Measurements from ENCODE around the gene LBH. TPM values are rescaled to one million over a fixed set of nuclear protein-coding genes. Genes with fewer than 3 reads are reported as not detected.

LBH gene
- polyA plus RNA-seq, 1 of the 3 experiments (the other 2 are of a cell fraction): 22.8 TPM

- Histone ChIP-seq H3K4me3 (ENCODE audit: low read depth in 2 of 2, low read length in 1 of 2) (no peak overlapping the region), H3K27me3 (ENCODE audit: insufficient read depth) (no peaks in the 10 kb centered on the region), H4K20me1 (ENCODE audit: insufficient read depth) (no peaks in the 10 kb centered on the region), H3K4me2 (no peak overlapping the region), H3K27ac (ENCODE audit: low read depth in 2 of 2, low read length in 1 of 2) (no peak overlapping the region), H3K9me2 (no peaks in the 10 kb centered on the region), H3K9me3 (no peaks in the 10 kb centered on the region), H3K4me1 (ENCODE audit: control insufficient read depth in 1 of 2, insufficient read depth in 2 of 2, low read depth in 1 of 2, low read length in 1 of 2) (peaks cover 6 to 10% of the 10 kb centered on the region in 2 experiments; a peak in 2 of 4 replicates), H3K9ac (no peak overlapping the region), H2AFZ (ENCODE audit: low read depth) (no peak overlapping the region), H3K79me2 (ENCODE audit: insufficient read depth) (no peaks in the 10 kb centered on the region), H3F3A (replicated peaks; ENCODE audit: insufficient read depth) (peaks cover 3% of the 10 kb centered on the region), H3K36me3 (replicated peaks in 1 of 2; ENCODE audit: control insufficient read depth in 1 of 2, insufficient read depth in 2 of 2, low read length in 1 of 2) (no peaks in the 10 kb centered on the region)
- POLR2A ChIA-PET: no interaction called here
- CTCF ChIA-PET: interaction anchor here (0.9 to 1.2 kb wide), 3 partner anchors 49 to 423 kb away, joined by 3 to 4 read pairs (median 3); no protein-coding TSS in a partner anchor
- no peak for DNase-seq
- 57% methylated on average over 2 of the region's 2 CpGs for WGBS (ENCODE audit: low lambda C conversion rate)
- TF ChIP-seq IRF3 (IDR thresholded peaks at IDR 0.05; ENCODE audit: low read depth, low read length): no peak
- no peak for TF ChIP-seq GATA2 (CRISPR knock-in tag; IDR thresholded peaks at IDR 0.05)
- TF ChIP-seq TCF12 (IDR thresholded peaks at IDR 0.05): no peak
Observed at GRCh38 chr2:30288561-30288960, 57.2 kb downstream of the LBH start.

- no peaks in the 10 kb centered on the region for H3K79me2 ChIP-seq (ENCODE audit: insufficient read depth)
- H3K36me3 ChIP-seq (replicated peaks in 1 of 2; ENCODE audit: control insufficient read depth in 1 of 2, insufficient read depth in 2 of 2, low read length in 1 of 2): no peaks in the 10 kb centered on the region
- H3K27me3 ChIP-seq (ENCODE audit: insufficient read depth): no peaks in the 10 kb centered on the region
- ChIA-PET POLR2A (interaction anchor here (0.5 kb wide), 1 partner anchor 114 kb away, joined by 4 read pairs; no protein-coding TSS in a partner anchor), CTCF (interaction anchor here (1.3 to 2.1 kb wide), 3 partner anchors 12 to 128 kb away, joined by 3 to 5 read pairs (median 3); no protein-coding TSS in a partner anchor)
- WGBS (ENCODE audit: low lambda C conversion rate): 43% methylated on average over 12 of the region's 12 CpGs
- no peak overlapping the region for H3K4me2 ChIP-seq
- H3K9ac ChIP-seq: peak overlapping the region; percentile 43
- peak overlapping the region in 1 of 2 experiments; percentile 65; a peak in 2 of 4 replicates for H3K27ac ChIP-seq (ENCODE audit: low read depth in 2 of 2, low read length in 1 of 2)
- no peak for DNase-seq
- H2AFZ ChIP-seq (ENCODE audit: low read depth): peak overlapping the region; percentile 23
- H4K20me1 ChIP-seq (ENCODE audit: insufficient read depth): no peaks in the 10 kb centered on the region
- H3K9me3 ChIP-seq: no peaks in the 10 kb centered on the region
- no peaks in the 10 kb centered on the region for H3K9me2 ChIP-seq
- no peak overlapping the region for H3K4me3 ChIP-seq (ENCODE audit: low read depth in 2 of 2, low read length in 1 of 2)
- H3F3A ChIP-seq (replicated peaks; ENCODE audit: insufficient read depth): peaks cover 7% of the 10 kb centered on the region
- peaks cover 6 to 7% of the 10 kb centered on the region in 2 experiments; a peak in 2 of 4 replicates for H3K4me1 ChIP-seq (ENCODE audit: control insufficient read depth in 1 of 2, insufficient read depth in 2 of 2, low read depth in 1 of 2, low read length in 1 of 2)
- TF ChIP-seq SMC3 (IDR thresholded peaks at IDR 0.05; ENCODE audit: low read depth, low read length) (no peak), GABPA (IDR thresholded peaks at IDR 0.05; ENCODE audit: low read depth) (no peak), FOSL2 (IDR thresholded peaks at IDR 0.05; ENCODE audit: borderline replicate concordance, low read depth) (peak; percentile 79; the same call in 1 of the 2 replicates), USF1 (IDR thresholded peaks at IDR 0.05; ENCODE audit: borderline replicate concordance, low read depth) (no peak), NFIC (IDR thresholded peaks at IDR 0.05; ENCODE audit: borderline replicate concordance) (peak; percentile 68), REST (IDR thresholded peaks at IDR 0.05; ENCODE audit: low read depth, low read length) (no peak), PBX3 (IDR thresholded peaks at IDR 0.05) (peak; percentile 47; the same call in 1 of the 2 replicates), RXRA (IDR thresholded peaks at IDR 0.05; ENCODE audit: borderline replicate concordance, low read depth) (peak; percentile 38; the same call in 1 of the 2 replicates), NRF1 (IDR thresholded peaks at IDR 0.05; ENCODE audit: low read depth, low read length) (no peak), RFX5 (IDR thresholded peaks at IDR 0.05; ENCODE audit: low read length) (no peak), EZH2phosphoT487 (IDR thresholded peaks at IDR 0.05; ENCODE audit: borderline replicate concordance, low read depth) (no peak), MXI1 (IDR thresholded peaks at IDR 0.05; ENCODE audit: low read depth, low read length) (no peak), YY1 (IDR thresholded peaks at IDR 0.05; ENCODE audit: low read depth) (no peak), CHD2 (IDR thresholded peaks at IDR 0.05; ENCODE audit: low read length, partially characterized antibody) (no peak), TCF12 (IDR thresholded peaks at IDR 0.05) (peak; percentile 71), IRF3 (IDR thresholded peaks at IDR 0.05; ENCODE audit: low read depth, low read length) (no peak), MAX (IDR thresholded peaks at IDR 0.05; ENCODE audit: low read depth) (0 out of 2 replicates have a peak, but pooled peaks have one; percentile 32)
Observed at GRCh38 chr2:30293303-30293921, 62.1 kb downstream of the LBH start.

Measured in SK-N-SH (cell line).